ENCODE measurements around the gene ATP2B3.

Gene ATP2B3

DNA sequence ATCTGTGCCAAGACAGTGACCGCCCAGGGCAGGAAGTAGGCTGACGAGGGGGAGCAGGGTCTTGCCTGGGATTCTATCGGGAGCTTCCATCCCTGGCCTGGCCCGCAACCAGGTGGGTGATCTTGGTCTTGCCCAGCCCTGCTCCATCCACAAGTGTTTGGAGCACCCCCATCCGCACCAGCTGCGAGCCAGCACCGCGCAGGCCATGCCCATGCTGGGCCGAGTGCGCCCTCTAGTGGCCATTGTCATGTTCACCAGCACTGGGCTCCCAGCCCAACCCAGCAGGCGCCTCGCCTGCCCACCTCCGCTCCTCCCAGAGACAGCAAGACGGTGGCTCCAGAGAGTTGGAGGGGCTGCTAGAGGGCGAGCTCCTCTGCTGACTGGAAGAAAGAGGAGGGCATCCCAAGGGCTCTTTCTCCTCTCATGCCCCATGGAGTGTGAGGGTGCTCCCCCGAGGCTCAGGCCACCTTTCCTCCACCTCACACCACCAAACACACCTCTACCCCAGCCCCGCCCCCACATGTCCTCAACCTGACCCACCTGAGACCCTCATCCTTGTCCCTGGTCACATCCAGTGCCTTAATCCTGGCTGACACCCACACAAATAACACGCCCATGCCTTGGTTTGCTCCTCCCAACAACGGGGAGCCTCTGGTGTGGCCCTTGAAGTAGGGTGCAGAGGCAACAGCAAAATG lies 9.8 kb upstream of the ATP2B3 start:
- peak; percentile 58 to 69 for DNase-seq (ENCODE audit: low read depth in 2 of 2, low spot score in 1 of 2)

DNA sequence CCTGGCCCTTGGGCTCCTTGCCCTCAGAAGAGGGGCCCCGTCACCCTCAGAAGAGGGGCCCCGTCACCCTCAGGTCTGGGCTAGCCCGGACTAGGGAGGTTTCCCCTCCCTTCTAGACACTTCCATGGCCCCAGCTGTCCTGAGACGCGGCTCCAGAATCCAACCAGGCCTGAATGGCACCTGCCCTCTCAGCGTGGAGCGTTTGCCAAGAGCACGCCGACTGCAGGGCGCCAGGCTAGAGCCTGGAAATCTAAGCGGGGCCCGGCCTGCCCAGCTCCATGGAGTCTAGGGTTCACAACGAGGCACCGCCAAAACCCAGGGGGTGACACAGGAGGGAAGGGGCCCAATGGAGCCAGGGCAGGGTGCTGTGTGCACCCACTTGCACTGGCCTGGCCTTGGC lies 7.8 kb upstream of the ATP2B3 start:
- no peak for DNase-seq (ENCODE audit: low read depth in 2 of 2, low spot score in 1 of 2)

DNA sequence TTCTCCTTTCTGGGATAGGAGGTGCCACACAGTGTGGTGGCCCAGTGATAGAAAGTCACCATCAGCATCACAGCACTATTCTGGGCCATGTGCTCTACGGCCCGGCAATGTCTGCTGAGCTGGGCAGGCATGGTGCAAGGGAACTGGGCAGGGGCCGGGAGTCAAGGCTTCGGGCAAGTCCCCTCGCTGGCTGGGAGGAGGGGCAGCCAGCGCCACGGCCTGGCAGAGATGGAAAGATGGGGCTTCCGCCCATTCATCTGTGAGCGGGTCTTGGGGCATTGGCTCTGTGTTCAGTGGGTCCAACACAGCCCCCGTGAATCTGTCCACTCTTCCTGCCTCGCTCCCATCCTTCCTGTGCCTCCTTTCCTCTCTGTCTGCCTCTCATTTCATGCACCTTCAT lies 7.1 kb upstream of the ATP2B3 start:
- DNase-seq (ENCODE audit: low read depth in 2 of 2, low spot score in 1 of 2): no peak

DNA sequence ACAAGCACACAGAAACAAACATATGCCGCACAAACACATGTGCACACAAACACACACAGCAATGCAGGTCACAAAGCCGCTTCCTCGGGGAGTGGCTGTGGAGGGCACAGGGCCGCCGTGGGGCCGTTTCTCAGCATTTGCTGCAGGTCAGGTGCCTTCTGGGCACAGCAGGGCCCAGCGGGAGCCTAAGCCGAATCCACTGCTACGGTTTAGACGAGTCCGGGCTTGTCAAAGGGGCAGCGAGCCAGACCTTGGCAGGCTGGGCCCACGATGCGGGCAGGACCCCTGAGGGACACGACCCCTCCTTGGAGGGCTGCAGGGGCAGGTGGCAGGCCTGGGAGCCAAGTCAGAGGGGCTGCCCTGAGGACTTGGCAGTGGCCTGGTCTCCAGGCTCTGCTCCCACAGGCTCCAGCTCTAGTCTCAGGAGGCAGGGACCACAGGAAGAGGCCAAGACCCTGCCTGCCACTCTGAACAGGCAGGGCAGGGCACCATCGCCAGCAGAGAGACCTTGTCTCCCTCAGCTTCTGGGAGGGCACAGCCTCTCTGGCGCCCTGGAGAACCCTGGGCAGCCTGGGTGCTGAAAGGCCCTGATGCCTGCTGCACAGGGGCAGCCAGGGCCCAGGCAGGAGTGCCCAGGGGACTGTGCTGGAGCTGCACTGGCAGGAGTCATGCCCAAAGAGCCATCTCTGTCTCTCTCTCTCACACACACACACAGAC lies 5.5 kb upstream of the ATP2B3 start:
- DNase-seq (ENCODE audit: low read depth in 2 of 2, low spot score in 1 of 2): no peak

DNA sequence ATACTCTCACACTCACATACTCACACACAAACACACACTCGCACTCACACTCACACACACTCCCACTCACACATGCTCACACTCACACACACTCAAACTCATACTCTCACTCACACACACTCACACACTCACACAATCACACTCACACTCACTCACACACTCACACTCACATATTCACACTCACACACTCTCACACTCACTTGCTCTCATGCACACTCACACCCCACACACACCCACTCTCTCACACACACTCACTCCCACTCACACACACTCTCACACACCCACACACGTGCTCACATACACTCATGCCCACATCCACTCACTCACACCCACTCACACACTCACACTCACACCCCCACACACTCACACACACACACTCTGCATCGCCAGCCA lies 4.9 kb upstream of the ATP2B3 start:
- no peak for DNase-seq (ENCODE audit: low read depth in 2 of 2, low spot score in 1 of 2)

DNA sequence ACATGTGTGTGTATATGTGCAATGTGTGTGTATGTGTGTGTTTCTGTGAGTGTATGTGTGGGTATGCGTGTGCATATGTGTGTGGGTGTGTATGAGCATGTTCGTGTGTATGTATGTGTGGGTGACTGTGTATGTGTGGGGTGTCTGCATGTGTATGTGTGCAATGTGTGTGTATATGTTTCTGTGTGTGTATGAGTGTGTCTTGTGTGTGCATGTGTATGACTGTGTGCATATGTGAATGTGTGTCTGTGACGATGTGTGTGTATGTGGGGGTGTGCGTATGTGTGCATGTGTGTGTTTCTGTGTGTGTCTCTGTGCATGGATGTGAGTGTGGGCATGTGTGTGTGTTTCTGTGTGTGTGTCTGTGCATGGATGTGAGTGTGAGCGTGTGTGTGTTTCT lies 4.2 kb upstream of the ATP2B3 start:
- no peak for DNase-seq (ENCODE audit: low read depth in 2 of 2, low spot score in 1 of 2)

DNA sequence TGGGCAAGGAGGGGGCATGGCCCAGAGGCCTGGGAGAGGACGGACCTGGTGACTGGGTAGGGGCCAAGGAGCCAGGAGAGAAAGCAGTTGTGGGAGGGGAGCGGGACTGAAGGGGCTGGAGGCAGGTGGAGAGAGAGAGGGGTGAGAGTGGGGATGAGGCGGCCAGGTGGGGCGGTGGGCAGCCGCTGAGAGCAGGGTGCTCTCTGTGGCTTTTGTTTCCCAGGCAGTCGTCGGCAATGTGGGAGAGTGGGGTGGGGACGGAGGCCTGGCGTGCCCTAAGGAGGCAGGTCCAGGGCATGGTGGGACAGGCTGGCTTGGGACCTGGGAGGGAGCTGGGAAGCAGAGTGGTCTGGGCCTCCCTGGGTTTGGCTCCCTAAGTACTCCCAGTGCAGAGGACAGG lies 3.2 kb upstream of the ATP2B3 start:
- no peak for DNase-seq (ENCODE audit: low read depth in 2 of 2, low spot score in 1 of 2)

DNA sequence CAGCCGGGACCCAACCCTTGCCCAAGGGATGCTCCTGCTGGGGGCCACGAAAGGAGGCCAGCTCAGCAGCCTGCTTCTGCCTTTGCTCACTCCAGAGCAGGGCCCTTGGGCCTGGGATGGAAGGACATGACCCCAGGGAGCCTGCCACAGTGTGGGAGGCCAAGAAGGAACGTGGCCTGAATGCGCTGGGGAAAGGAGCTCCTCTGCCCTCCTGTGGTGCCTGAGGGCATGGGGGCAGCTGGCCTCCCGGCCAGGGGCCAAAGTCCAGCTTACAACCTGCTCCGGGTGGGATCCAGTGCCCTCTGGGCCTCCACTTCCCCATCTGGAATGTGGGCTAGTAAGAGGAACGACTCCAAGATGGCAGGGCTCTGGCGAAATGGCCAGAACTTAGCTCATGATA lies 2.0 kb upstream of the ATP2B3 start:
- no peak for DNase-seq (ENCODE audit: low read depth in 2 of 2, low spot score in 1 of 2)

DNA sequence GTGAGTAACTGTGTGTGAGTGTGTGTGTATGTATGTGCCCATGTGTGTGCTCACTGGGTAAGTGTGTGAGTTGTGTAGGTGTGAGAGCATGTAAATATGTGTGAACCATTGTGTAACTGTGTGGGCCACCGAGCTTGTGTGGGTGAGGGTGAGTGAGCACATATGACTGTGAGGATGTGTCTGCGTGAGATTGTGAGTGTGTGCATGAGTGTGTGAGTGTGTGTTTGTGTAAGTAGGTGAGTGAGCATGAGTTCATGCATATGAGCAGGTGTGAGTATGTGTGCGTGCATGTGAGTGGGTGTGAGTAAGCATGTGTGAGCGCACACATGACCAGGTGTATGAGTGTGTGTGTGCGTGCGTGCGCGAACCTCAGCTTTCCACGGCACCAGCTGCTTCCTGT lies 1.4 kb upstream of the ATP2B3 start:
- DNase-seq (ENCODE audit: low read depth in 2 of 2, low spot score in 1 of 2): no peak

DNA sequence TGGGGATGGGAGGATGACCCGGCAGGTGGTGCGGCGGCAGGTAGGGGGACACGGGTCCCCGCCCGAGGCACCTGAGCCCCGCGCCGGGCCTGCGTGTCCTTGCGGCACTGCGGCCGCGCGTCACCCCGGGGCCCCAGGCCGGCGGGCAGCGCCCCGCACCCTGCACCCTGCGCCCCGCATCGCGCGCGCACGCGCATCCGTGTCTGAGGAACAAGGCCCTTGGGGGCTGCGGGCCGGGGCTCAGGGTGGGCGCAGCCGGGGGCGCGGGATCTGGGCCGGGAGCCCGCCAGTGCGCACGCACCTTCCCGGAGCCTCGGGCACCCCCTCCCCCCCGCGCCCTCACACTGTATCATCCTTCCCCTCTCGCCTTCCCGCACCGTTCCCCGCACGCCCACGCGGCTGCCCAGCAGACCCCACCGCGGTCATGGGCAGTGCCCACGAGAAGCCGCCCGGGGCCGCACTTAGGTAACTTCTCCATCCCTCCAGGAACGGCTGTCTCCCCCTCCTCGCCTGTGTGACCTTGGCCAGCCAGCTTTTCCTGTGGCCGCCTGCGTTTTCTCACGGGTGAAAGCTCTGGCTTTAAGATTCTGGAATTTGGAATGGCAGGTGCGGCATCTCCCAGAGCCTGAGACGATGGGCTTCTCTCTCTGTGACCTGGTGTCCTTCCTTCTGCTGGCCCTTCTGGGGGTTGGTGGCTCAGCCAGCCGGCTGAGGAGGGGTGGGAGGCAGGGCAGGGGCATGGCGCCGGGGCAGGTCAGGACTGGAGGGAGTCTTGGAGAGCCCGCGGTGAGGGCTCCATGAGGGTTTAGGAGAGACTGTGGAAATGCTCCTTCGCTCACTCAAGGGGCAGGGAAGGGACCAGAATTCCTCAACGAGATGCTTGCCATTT lies 748 bp downstream of the ATP2B3 start:
- DNase-seq (ENCODE audit: low read depth in 2 of 2, low spot score in 1 of 2): no peak

DNA sequence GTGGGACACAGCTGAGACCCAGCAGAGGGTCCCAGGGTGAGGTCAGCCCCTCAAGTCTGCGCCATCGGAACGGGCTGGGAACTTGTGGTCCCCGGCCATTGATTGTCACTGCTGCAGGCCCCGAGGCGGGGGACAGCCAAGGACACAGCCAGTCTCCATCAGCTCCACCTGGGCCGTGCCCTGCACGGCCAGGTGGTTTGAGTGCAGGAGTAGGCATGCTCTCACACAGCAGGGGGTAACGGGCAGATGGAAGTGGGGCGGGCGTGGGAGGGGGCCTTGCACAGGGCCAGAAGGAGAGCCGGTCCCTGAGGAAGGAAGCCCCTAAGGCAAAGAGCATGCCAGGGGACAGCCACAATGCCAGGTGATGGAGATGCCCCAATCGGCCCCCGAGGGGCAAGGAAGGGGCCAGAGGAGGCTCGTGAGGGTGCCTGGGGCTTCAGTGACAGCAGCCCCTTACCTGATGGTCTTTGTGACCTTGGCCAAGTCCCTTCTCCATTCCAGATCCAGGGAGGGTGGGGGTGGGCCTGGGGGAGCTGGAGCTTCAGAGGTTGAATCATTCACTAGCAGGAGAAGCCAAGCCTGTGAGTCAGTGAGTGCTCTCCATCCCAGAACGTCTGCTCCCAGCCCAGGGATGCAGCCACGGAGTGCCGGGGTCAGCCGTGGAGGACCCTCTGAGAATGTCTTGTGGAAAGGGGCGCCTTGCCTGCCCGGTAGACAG lies 2.3 kb downstream of the ATP2B3 start:
- DNase-seq (ENCODE audit: low read depth in 2 of 2, low spot score in 1 of 2): no peak

DNA sequence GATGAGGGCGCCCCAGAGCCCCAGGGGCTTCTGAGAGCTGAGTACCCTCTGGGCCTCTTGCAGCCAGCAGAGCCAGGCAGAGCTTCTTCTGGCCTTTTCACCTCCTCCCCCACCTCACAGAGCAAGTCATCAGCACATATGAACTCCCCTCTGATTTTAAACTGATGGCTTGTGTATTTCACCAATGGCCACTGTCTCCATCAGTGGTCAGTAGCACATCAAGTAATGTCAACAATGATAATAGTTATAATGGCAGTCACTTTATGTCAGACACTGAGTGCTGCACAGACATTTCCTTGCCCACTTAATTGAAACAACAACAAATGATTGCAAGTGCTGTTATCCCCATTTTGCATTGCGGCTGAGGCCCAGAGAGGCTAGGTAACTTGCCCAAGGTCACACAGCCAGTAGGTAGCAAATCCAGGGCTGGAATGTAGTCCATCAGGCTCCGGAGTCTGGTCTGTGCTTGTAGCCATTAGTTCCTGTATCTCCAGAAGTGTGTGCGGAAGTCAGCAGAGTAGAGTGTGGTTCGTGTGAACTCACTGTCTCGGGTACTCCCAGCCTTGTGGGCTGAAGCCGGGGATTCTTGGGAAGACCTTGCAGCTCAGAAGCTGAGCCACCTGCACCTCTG lies 3.0 kb downstream of the ATP2B3 start:
- no peak for DNase-seq (ENCODE audit: low read depth in 2 of 2, low spot score in 1 of 2)

DNA sequence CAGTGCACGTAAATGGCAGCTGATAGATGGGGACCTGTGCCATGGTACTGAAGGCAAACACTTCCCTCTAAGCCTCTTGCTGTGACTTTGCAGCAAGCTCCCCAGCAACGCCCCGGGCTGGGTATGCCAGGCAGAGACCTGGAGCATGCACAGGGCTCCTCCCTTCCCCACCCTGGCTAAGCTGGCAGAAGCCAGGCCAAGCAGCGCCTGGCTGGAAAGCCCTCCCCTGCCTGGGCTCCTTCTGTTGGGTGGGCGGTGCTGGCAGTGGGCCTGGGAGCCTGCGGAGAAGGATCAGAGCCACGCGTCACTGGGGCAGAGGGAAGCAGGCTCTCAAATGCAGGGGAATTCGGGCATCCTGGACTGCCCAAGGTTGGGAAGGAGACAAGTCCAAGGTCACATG lies 3.6 kb downstream of the ATP2B3 start:
- no peak for DNase-seq (ENCODE audit: low read depth in 2 of 2, low spot score in 1 of 2)

DNA sequence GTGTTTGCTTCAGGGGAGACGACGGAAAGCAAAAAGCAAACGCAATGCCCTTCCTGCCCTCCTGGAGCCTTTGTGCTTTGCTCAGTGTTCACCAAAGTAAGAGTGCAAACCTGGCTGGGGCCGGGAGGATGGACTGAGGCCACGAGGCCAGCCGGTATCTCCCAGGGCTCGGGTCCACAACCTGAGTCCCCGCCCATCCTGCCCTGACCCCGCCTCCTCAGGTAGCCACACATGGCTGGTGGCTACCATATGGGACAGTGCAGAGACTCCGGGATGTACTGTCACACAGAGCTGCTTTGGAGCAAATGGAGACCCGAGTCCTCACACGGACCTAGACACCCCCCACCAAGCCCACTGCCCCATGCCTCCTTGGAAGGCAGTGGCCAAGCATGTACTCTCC lies 4.8 kb downstream of the ATP2B3 start:
- no peak for DNase-seq (ENCODE audit: low read depth in 2 of 2, low spot score in 1 of 2)

DNA sequence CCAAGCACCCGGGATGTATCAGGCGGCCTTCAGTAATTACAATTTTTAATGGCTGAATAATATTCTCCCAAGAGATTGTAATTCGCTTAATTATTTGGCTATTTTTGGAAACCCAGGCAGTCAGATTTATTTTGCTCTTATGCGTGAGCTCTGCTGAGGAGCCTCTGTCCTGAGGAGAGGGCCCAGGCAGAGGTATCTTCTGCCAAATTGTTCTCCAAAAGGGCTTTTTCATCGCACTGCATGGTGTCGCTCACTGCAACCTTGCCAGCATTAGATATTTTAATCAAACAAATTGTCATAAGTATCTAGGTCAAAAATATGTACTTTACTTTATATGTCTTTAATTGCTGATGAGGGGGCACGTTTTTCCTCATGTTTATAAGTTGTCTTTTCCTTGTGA lies 5.8 kb downstream of the ATP2B3 start:
- DNase-seq (ENCODE audit: low read depth in 2 of 2, low spot score in 1 of 2): no peak

DNA sequence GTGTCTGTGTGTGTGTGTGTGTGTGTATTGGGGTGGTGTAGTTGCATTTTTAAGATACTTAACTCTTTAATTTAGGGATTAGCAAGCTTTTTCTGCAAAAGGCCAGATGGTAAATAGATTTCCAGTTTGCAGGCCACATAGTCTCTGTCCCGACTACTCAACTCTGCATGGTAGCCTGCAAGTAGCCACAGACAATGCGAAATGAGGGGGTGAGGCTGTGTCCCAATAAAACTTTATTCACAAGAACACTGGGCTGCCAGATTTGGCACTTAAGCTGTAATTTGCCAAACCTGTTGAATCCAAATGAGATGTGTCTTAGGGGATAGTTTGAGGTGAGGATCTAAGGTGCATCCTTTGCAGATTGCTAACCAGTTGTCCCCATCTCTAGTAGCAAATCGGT lies 6.8 kb downstream of the ATP2B3 start:
- no peak for DNase-seq (ENCODE audit: low read depth in 2 of 2, low spot score in 1 of 2)

DNA sequence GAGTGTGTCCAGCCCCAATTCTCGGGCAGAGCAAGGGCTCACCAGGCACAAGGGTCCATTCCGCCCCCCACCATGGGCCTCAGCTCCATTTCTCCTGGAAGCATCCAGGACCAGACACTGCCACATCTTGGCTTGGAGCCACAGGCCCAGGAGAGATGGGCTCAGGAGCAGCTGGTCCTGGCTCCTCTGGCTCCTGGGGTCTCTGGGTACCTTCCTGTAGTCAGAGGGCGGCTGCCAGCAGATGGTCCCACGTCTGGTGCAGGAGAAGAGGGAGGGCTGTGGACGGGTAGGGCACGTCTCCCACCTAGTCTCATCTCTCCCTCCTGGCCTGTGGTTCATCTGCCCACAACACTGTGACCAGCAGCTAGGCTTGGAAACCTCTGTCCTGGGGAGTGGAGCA lies 8.0 kb downstream of the ATP2B3 start:
- no peak for DNase-seq (ENCODE audit: low read depth in 2 of 2, low spot score in 1 of 2)

DNA sequence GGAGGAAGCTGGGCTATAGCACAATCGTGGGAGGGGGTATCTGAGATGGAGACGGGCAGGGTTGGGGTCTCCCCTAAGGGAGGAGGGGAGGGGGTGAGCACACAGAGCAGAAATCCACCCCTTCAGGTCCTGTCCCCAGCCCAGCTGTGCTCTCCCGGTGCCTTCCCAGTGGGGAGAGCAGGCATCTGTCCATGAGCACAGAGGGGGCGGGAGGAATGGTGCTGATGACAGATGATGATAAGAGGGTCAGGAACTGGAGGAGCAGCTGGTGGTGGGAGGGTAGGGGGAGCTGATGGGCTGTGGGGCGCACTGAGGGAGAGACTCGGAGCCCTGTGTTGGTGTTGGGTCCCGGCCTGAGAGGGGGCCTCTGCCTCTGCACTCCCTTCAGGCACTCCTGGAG lies 8.6 kb downstream of the ATP2B3 start:
- no peak for DNase-seq (ENCODE audit: low read depth in 2 of 2, low spot score in 1 of 2)

DNA sequence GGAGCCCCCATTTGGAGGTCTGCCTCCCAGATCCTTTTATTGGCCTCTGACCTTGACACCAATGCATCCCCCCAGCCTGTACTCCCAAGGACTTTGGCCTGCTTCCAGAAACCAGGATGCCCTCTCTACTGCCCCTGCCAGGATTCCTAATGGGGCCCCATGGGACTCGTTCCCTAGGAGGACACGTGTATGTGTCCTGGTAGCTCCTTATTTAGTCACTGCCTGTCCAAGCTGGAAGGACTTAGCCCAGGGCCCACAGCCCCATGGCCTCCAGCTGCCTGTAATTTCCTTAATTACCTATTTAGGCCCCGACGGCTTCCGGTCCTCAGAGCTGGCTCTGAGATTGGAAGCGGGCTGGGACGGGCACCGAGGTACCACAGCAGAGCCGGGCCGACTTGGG lies 9.4 kb downstream of the ATP2B3 start:
- no peak for DNase-seq (ENCODE audit: low read depth in 2 of 2, low spot score in 1 of 2)

DNA sequence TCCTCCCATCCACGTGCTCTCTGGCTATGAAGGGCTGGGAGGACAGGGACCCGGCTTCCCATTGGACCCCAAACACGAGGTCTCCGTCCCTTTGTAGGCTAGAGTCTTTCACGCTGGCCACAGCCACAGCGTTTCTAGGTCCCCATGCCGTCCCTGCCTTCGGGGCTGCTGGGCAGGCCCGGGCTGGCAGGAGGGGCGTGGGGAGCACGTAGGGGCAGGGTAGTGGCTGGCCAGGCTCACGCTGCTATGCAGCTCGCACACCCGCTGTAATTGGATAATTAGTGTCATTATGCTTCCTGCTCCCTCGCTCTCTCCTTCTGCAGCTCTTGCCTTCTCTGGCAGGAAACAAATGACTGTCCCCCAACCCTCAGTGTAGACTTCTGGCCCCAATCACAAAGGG lies 9.8 kb downstream of the ATP2B3 start:
- DNase-seq (ENCODE audit: low read depth in 2 of 2, low spot score in 1 of 2): no peak
